Right lobe of liver (tissue), 6 donors: Measurements from ENCODE around the gene NRCAM. TPM values are rescaled to one million over a fixed set of nuclear protein-coding genes. Genes with fewer than 3 reads are reported as not detected.

Source experiments
- ATAC-seq, 4 donors: fragments of 200-7000 bp; cut with Tn5 transposase; one replicate each; pipeline ENCODE4 v1.9.1; 2020; ENCODE audit warnings: mild to moderate bottlenecking in 4 of 4, moderate library complexity in 4 of 4
- DNase-seq, 3 donors: peaks; one replicate each; pipeline ENCODE4 v3.0.0-alpha.2; 2020
- H3K27ac ChIP-seq, 3 donors: fragments of 200-600 bp; one replicate each; pipeline ENCODE4 v1.8.0; 2022
- H3K27me3 ChIP-seq, 2 donors: fragments of 200-600 bp; one replicate each; pipeline ENCODE4 v1.8.0; 2022
- H3K36me3 ChIP-seq, 4 donors: fragments of 200-600 bp; sonication (generic) in 1 of 4; one replicate each; pipeline versions ENCODE4 v1.5.1 to v1.8.0; 2017 to 2022; ENCODE audit warnings: control low read depth in 1 of 4
- H3K4me1 ChIP-seq, 4 donors: fragments of 200-600 bp; sonication (generic) in 1 of 4; one replicate each; pipeline versions ENCODE4 v1.5.1 to v1.8.0; 2017 to 2022; ENCODE audit warnings: control low read depth in 1 of 4
- H3K4me3 ChIP-seq, 3 donors: fragments of 200-600 bp; one replicate each; pipeline ENCODE4 v1.8.0; 2022
- H3K9me3 ChIP-seq, 4 donors: fragments of 200-600 bp; sonication (generic) in 1 of 4; one replicate each; pipeline versions ENCODE4 v1.5.1 to v1.8.0; 2017 to 2022; ENCODE audit warnings: control low read depth in 1 of 4
- CTCF ChIP-seq, 4 donors: fragments of 200-600 bp in 3 of 4; fragments of 450-650 bp in 1 of 4; IDR thresholded peaks; one replicate each; pipeline versions ENCODE4 v1.5.1 to v1.8.0; 2016 to 2022; ENCODE audit warnings: antibody characterized with exemption in 4 of 4, mild to moderate bottlenecking in 2 of 4
- POLR2A ChIP-seq: fragments of 450-650 bp; IDR thresholded peaks from one replicate; pipeline ENCODE4 v1.6.1; 2017; ENCODE audit warnings: antibody characterized with exemption, mild to moderate bottlenecking
- WGBS: methylation state at CpG from one replicate; pipeline ENCODE4 v1.1.6; 2018; ENCODE audit warnings: low coverage, low lambda C conversion rate; ENCODE audit not compliant: insufficient coverage; ENCODE audit errors: missing lambda C conversion rate; 5-methylcytosine and 5-hydroxymethylcytosine counted together
- intact Hi-C, 2 donors: fragments of 100-400 bp; cut with DNase I; formaldehyde crosslinking; loops; one replicate each; pipeline versions ENCODE4 v1.11.2 to v1.14.1; 2022
- total RNA-seq, 6 experiments: library from RNA; depleted of rRNA in 2 of 6; stranded (reverse); fragments of >200 nt in 2 of 6; fragmentation: NEBNext Ultra II Directional in 3 of 6; extraction: Animal tissue kit (Norgen Biotek cat#: 25700) in 3 of 6; gene quantifications; one replicate each; pipeline versions ENCODE4 v1.1.0 to v1.2.4, GENCODE V29; 2016 to 2023
- donor health status: DM: no; HTN: yes; CAD: no.
- donor health status: DM: no; HTN: no; CAD: no.
- donor health status: DM: no; HTN: no; CAD: no.
- donor health status: DM: no; HTN: yes; CAD: no.
- donor health status: DM: no; HTN: yes; CAD: no.

The NRCAM gene
- total RNA-seq, 6 experiments from 2014 or later, result 0.16 to 1.9 (median 0.27) TPM

- Histone ChIP-seq H3K27ac (no peak overlapping the region), H3K4me3 (no peak overlapping the region), H3K27me3 (no peaks in the 10 kb centered on the region), H3K9me3 (no peaks in the 10 kb centered on the region), H3K4me1 (no peaks in the 10 kb centered on the region), H3K36me3 (no peaks in the 10 kb centered on the region)
- ATAC-seq (peak in 3 of 4 donors; percentile 25 to 35 (median 30)), DNase-seq (no peak)
- intact Hi-C loops, result no loop called here
- TF ChIP-seq POLR2A (no peak), CTCF (IDR thresholded peaks at IDR 0.05) (no peak)
- 64% methylated on average over 6 of the region's 7 CpGs for WGBS
Observed at GRCh38 chr7:108135446-108136190, 320.6 kb downstream of the NRCAM start.

GRCh38 chr7:108134486-108134885 lies 321.8 kb downstream of the NRCAM start:
- no peak overlapping the region for H3K27ac ChIP-seq
- no peaks in the 10 kb centered on the region for H3K27me3 ChIP-seq
- no peak overlapping the region for H3K4me3 ChIP-seq
- TF ChIP-seq CTCF (IDR thresholded peaks at IDR 0.05) (no peak), POLR2A (no peak)
- intact Hi-C loops, result no loop called here
- no peak for ATAC-seq
- H3K9me3 ChIP-seq, result no peaks in the 10 kb centered on the region
- H3K36me3 ChIP-seq, result no peaks in the 10 kb centered on the region
- no peak for DNase-seq
- 85% methylated on average over 1 of the region's 1 CpG for WGBS
- H3K4me1 ChIP-seq, result no peaks in the 10 kb centered on the region

GRCh38 chr7:108132551-108133265 lies 323.5 kb downstream of the NRCAM start:
- no peaks in the 10 kb centered on the region for H3K27me3 ChIP-seq
- H3K4me3 ChIP-seq, result no peak overlapping the region
- no peaks in the 10 kb centered on the region for H3K4me1 ChIP-seq
- H3K27ac ChIP-seq, result no peak overlapping the region
- no peak for ATAC-seq
- H3K36me3 ChIP-seq, result no peaks in the 10 kb centered on the region
- no peaks in the 10 kb centered on the region for H3K9me3 ChIP-seq
- 79% methylated on average over 5 of the region's 13 CpGs for WGBS
- TF ChIP-seq CTCF (IDR thresholded peaks at IDR 0.05), result no peak
- no peak for TF ChIP-seq POLR2A
- DNase-seq, result no peak
- intact Hi-C loops, result no loop called here

GRCh38 chr7:108130261-108130660 lies 326.0 kb downstream of the NRCAM start, which contains the start of gene LAMB4:
Gene LAMB4 (minus strand): TSS chr7:108130361. CDS start chr7:108123164, 7,197 bp downstream.
- ATAC-seq, result no peak
- no peak for DNase-seq

More at GRCh38 chr7:108130261-108130660, 326.0 kb downstream of the NRCAM start, which contains the start of gene LAMB4:
- Histone ChIP-seq H3K4me3 (no peak within 1 kb of the TSS), H3K36me3 (no peaks in the 10 kb centered on the region), H3K4me1 (no peaks in the 10 kb centered on the region), H3K27me3 (no peaks in the 10 kb centered on the region), H3K9me3 (no peaks in the 10 kb centered on the region), H3K27ac (no peak within 1 kb of the TSS)
- intact Hi-C loops, result no loop called here
- TF ChIP-seq CTCF (IDR thresholded peaks at IDR 0.05), result no peak
- TF ChIP-seq POLR2A, result no peak
- 71% methylated on average over 3 of the region's 3 CpGs for WGBS
